ENCODE results near the gene MAD1L1.

- no peak for TF ChIP-seq ZFX (CRISPR knock-in tag; IDR thresholded peaks at IDR 0.05; ENCODE audit: low read depth)
- TF ChIP-seq EZH2 (conservative IDR thresholded peaks at IDR 0.05; ENCODE audit: low read depth, low read length), result no peak
- TF ChIP-seq CTCF (CRISPR knock-in tag; IDR thresholded peaks at IDR 0.05), result no peak
- no peak for TF ChIP-seq ZNF468 (CRISPR knock-in tag; IDR thresholded peaks at IDR 0.05)
- TF ChIP-seq CREB1 (IDR thresholded peaks at IDR 0.05), result no peak
- no peak for TF ChIP-seq CREB1 (CRISPR knock-in tag; IDR thresholded peaks at IDR 0.05)
- TF ChIP-seq TCF12 (IDR thresholded peaks at IDR 0.05), result no peak
- TF ChIP-seq TCF12 (CRISPR knock-in tag; IDR thresholded peaks at IDR 0.05), result no peak
- TF ChIP-seq SRF (IDR thresholded peaks at IDR 0.05; ENCODE audit: low read depth, low read length), result no peak
- TF ChIP-seq HOXD1 (CRISPR knock-in tag; IDR thresholded peaks at IDR 0.05), result no peak
- TF ChIP-seq NAIF1 (CRISPR knock-in tag; IDR thresholded peaks at IDR 0.05; ENCODE audit: borderline replicate concordance), result no peak
- no peak for TF ChIP-seq ELF1 (CRISPR knock-in tag; IDR thresholded peaks at IDR 0.05)
- TF ChIP-seq ZNF350 (CRISPR knock-in tag; IDR thresholded peaks at IDR 0.05; ENCODE audit: borderline replicate concordance, low read depth), result no peak
- no peak for TF ChIP-seq RELA (CRISPR knock-in tag; IDR thresholded peaks at IDR 0.05)
- TF ChIP-seq E2F5 (CRISPR knock-in tag; conservative IDR thresholded peaks at IDR 0.05), result no peak
These were observed 19.1 kb downstream of the MAD1L1 start for GRCh38 chr7:2213551-2214215.

Data from HepG2 (cell line).